ENCODE results near the gene SNX27. TPM values are rescaled to one million over a fixed set of nuclear protein-coding genes. Genes with fewer than 3 reads are reported as not detected.
A peak's percentile ranks its signal among the peaks of the same experiment; 100 is the strongest.

Gene SNX27
- polyA plus RNA-seq, 1 donor (not counting 4 experiments of a cell fraction or from before 2014, with no cell fraction given) = 15.7 TPM

GRCh38 chr1:151568626-151569088 is 43.2 kb upstream of the SNX27 start:
- H3K27ac ChIP-seq (ENCODE audit: control insufficient read depth, insufficient read depth, low read length) = peak overlapping the region; percentile 67
- H3K4me3 ChIP-seq (ENCODE audit: control insufficient read depth in 2 of 3, extremely low read depth in 1 of 3, insufficient read depth in 2 of 3, low read depth in 1 of 3, low read length in 3 of 3) = no peak overlapping the region
- peaks cover 6% of the 10 kb centered on the region for H4K20me1 ChIP-seq (ENCODE audit: control insufficient read depth, extremely low read depth, insufficient read depth, low read length)
- peaks cover 16 to 62% of the 10 kb centered on the region in 2 experiments for H3K36me3 ChIP-seq (ENCODE audit: control insufficient read depth in 2 of 2, extremely low read depth in 1 of 2, insufficient read depth in 2 of 2, low read length in 2 of 2)
- dilution Hi-C loops (cut with MboI; ENCODE audit: extremely low pct_ligation_motif_present, low sequenced_read_pairs) = no loop called here
- TF ChIP-seq CTCF (optimal IDR thresholded peaks at IDR 0.05 in 1 of 3, IDR thresholded peaks at IDR 0.05 in 1 of 3, conservative IDR thresholded peaks at IDR 0.05 in 1 of 3; ENCODE audit: extremely low read depth in 1 of 3, insufficient read depth in 2 of 3, low read length in 3 of 3) (no peak), EZH2 (IDR thresholded peaks at IDR 0.05; ENCODE audit: low read length) (no peak)
- H3K9ac ChIP-seq (ENCODE audit: control insufficient read depth, extremely low read depth, insufficient read depth, low read length) = no peak overlapping the region
- H3K9me1 ChIP-seq (ENCODE audit: control insufficient read depth, extremely low read depth, insufficient read depth, low read length) = peaks cover 2% of the 10 kb centered on the region
- H2AFZ ChIP-seq (ENCODE audit: control insufficient read depth, low read length) = no peak overlapping the region
- peak; percentile 76 for FAIRE-seq
- no peaks in the 10 kb centered on the region for H3K27me3 ChIP-seq (ENCODE audit: control insufficient read depth, extremely low read depth, insufficient read depth, low read length)
- no peaks in the 10 kb centered on the region for H3K9me3 ChIP-seq (ENCODE audit: control insufficient read depth, low read depth, low read length)
- H3K4me1 ChIP-seq (ENCODE audit: control insufficient read depth, extremely low read depth, insufficient read depth, low read length) = peaks cover 72% of the 10 kb centered on the region
- peak overlapping the region; percentile 27 for H3K4me2 ChIP-seq (ENCODE audit: control insufficient read depth, extremely low read depth, insufficient read depth, low read depth, low read length)
- peaks cover 3% of the 10 kb centered on the region for H3K79me2 ChIP-seq (ENCODE audit: control insufficient read depth, insufficient read depth, low read length)
- peak; percentile 79 for DNase-seq (ENCODE audit: low read depth, low spot score)

GRCh38 chr1:151570819-151571218 is 41.0 kb upstream of the SNX27 start:
- Histone ChIP-seq H3K4me1 (ENCODE audit: control insufficient read depth, extremely low read depth, insufficient read depth, low read length) (peaks cover 73% of the 10 kb centered on the region), H3K9me3 (ENCODE audit: control insufficient read depth, low read depth, low read length) (no peaks in the 10 kb centered on the region), H3K27me3 (ENCODE audit: control insufficient read depth, extremely low read depth, insufficient read depth, low read length) (no peaks in the 10 kb centered on the region), H3K79me2 (ENCODE audit: control insufficient read depth, insufficient read depth, low read length) (peaks cover 3% of the 10 kb centered on the region), H3K9ac (ENCODE audit: control insufficient read depth, extremely low read depth, insufficient read depth, low read length) (no peak overlapping the region), H4K20me1 (ENCODE audit: control insufficient read depth, extremely low read depth, insufficient read depth, low read length) (peaks cover 6% of the 10 kb centered on the region), H3K4me3 (ENCODE audit: control insufficient read depth in 2 of 3, extremely low read depth in 1 of 3, insufficient read depth in 2 of 3, low read depth in 1 of 3, low read length in 3 of 3) (peak overlapping the region in 1 of 3 experiments; percentile 5), H3K27ac (ENCODE audit: control insufficient read depth, insufficient read depth, low read length) (peak overlapping the region; percentile 67), H3K9me1 (ENCODE audit: control insufficient read depth, extremely low read depth, insufficient read depth, low read length) (peaks cover 6% of the 10 kb centered on the region), H3K36me3 (ENCODE audit: control insufficient read depth in 2 of 2, extremely low read depth in 1 of 2, insufficient read depth in 2 of 2, low read length in 2 of 2) (peaks cover 21 to 64% of the 10 kb centered on the region in 2 experiments), H3K4me2 (ENCODE audit: control insufficient read depth, extremely low read depth, insufficient read depth, low read depth, low read length) (peak overlapping the region; percentile 43), H2AFZ (ENCODE audit: control insufficient read depth, low read length) (no peak overlapping the region)
- no peak for TF ChIP-seq EZH2 (IDR thresholded peaks at IDR 0.05; ENCODE audit: low read length)
- dilution Hi-C loops (cut with MboI; ENCODE audit: extremely low pct_ligation_motif_present, low sequenced_read_pairs) = no loop called here
- FAIRE-seq (peak; percentile 56), DNase-seq (ENCODE audit: low read depth, low spot score) (peak; percentile 61)

All from keratinocyte (primary cell).